K562 (cell line): ENCODE measurements around the gene AP3S2. TPM values are rescaled to one million over a fixed set of nuclear protein-coding genes. Genes with fewer than 3 reads are reported as not detected.

Source experiments
- ATAC-seq: fragments of 200-7000 bp; cut with Tn5 transposase; 3 replicates; pipeline ENCODE4 v1.9.1; 2020; ENCODE audit warnings: moderate library complexity
- BruUV-seq: library from RNA; stranded (reverse); fragments of 400-500 nt; replicated peaks from 2 replicates; lab custom pipeline; 2021; lab: Mats Ljungman, UMichigan
- CTCF ChIA-PET: fragments of 300-600 bp; formaldehyde crosslinking; extraction: SDS; loops from one replicate; lab custom pipeline; 2021; ENCODE audit warnings: low intra/inter-chr PET ratio; lab: Yijun Ruan, JAX
- POLR2A ChIA-PET: fragments of 300-600, 350-650 bp; sonication (Branson Sonifier 250); formaldehyde crosslinking; extraction: SDS; loops from one replicate; lab custom pipeline; 2021; ENCODE audit warnings: antibody characterized with exemption, inconsistent platforms; lab: Yijun Ruan, JAX
- DNase-seq, 4 experiments: peaks; one replicate each; pipeline versions ENCODE4 v3.0.0 to v3.0.0-alpha.2; 2011 to 2018; ENCODE audit warnings: low spot score in 3 of 4, mixed read lengths in 3 of 4; ENCODE audit errors: extremely low read depth in 1 of 4
- FAIRE-seq: peaks from 2 replicates; lab custom pipeline; 2011; peaks lifted over from hg19 to GRCh38; lab: Jason Lieb, UNC
- H2AFZ ChIP-seq: 2 replicates; pipeline ENCODE4 v1.6.0; 2011; ENCODE audit warnings: low read depth, low read length, control low read depth, inconsistent platforms
- H3K27ac ChIP-seq: fragments of 200-600 bp; 3 replicates; pipeline ENCODE4 v1.8.0; 2011; ENCODE audit warnings: low read depth, mild to moderate bottlenecking, control low read depth, inconsistent platforms, low read length, moderate library complexity, mixed read lengths; ENCODE audit errors: extremely low read depth
- H3K27me3 ChIP-seq, 2 experiments: fragments of 300-600 bp in 1 of 2; 2 replicates in 1 of 2; 3 replicates in 1 of 2; pipeline versions ENCODE4 v1.6.0 to v1.8.0; 2011; ENCODE audit warnings: inconsistent platforms in 2 of 2, low read length in 2 of 2, mild to moderate bottlenecking in 1 of 2, mixed read lengths in 1 of 2, moderate library complexity in 1 of 2; ENCODE audit not compliant: control insufficient read depth in 2 of 2, insufficient read depth in 2 of 2
- H3K36me3 ChIP-seq: fragments of 300-600 bp; 3 replicates; pipeline ENCODE4 v1.8.0; 2011; ENCODE audit warnings: mild to moderate bottlenecking, low read length, inconsistent platforms; ENCODE audit not compliant: control insufficient read depth, insufficient read depth
- H3K4me1 ChIP-seq, 2 experiments: fragments of 200-600 bp in 1 of 2; replicated peaks in 1 of 2; 2 replicates in 1 of 2; 3 replicates in 1 of 2; pipeline versions ENCODE4 v1.5.1 to v1.8.0; 2011; ENCODE audit warnings: inconsistent platforms in 2 of 2, low read length in 2 of 2, mild to moderate bottlenecking in 1 of 2, mixed read lengths in 1 of 2, moderate library complexity in 1 of 2; ENCODE audit not compliant: control insufficient read depth in 2 of 2, insufficient read depth in 2 of 2
- H3K4me2 ChIP-seq: 2 replicates; pipeline ENCODE4 v1.6.1; 2011; ENCODE audit warnings: low read length, control low read depth, inconsistent platforms, mixed read lengths; ENCODE audit not compliant: insufficient read depth
- H3K4me3 ChIP-seq: fragments of 200-600 bp; sonication (generic), shearing (Covaris generic); 2 replicates; pipeline ENCODE4 v1.5.1; 2016; ENCODE audit warnings: control low read depth, inconsistent platforms
- H3K79me2 ChIP-seq: fragments of 200-600 bp; 3 replicates; pipeline ENCODE4 v1.8.0; 2011; ENCODE audit warnings: low read length, inconsistent platforms; ENCODE audit not compliant: control insufficient read depth, insufficient read depth
- H3K9ac ChIP-seq, 2 experiments: 2 replicates each; pipeline versions ENCODE4 v1.6.0 to v1.6.1; 2011; ENCODE audit warnings: low read depth in 2 of 2, low read length in 2 of 2, control low read depth in 1 of 2, inconsistent platforms in 1 of 2, mild to moderate bottlenecking in 1 of 2, mixed read lengths in 1 of 2; ENCODE audit not compliant: insufficient read depth in 1 of 2
- H3K9me1 ChIP-seq: one replicate; pipeline ENCODE4 v1.6.0; 2011; ENCODE audit warnings: inconsistent platforms, mild to moderate bottlenecking, low read length, moderate library complexity; ENCODE audit not compliant: control insufficient read depth, insufficient read depth
- H3K9me3 ChIP-seq: replicated peaks from 2 replicates; pipeline ENCODE4 v1.5.1; 2011; ENCODE audit warnings: low read depth, low read length, inconsistent platforms; ENCODE audit not compliant: control insufficient read depth, insufficient read depth
- H4K20me1 ChIP-seq: replicated peaks from 2 replicates; pipeline ENCODE4 v1.6.1; 2011; ENCODE audit warnings: low read length, inconsistent platforms, mixed read lengths; ENCODE audit not compliant: control insufficient read depth, insufficient read depth
- BDP1 ChIP-seq: IDR thresholded peaks from 3 replicates; pipeline ENCODE4 v1.6.1; 2011; ENCODE audit not compliant: insufficient read length, insufficient read depth
- NFIC ChIP-seq: fragments of 450-650 bp; IDR thresholded peaks from 2 replicates; pipeline ENCODE4 v1.6.1; 2017; ENCODE audit warnings: mild to moderate bottlenecking, inconsistent platforms
- SIX5 ChIP-seq, 2 experiments: IDR thresholded peaks; 2 replicates each; pipeline ENCODE4 v1.6.1; 2011; ENCODE audit warnings: low read length in 2 of 2, borderline replicate concordance in 1 of 2, low read depth in 1 of 2, mild to moderate bottlenecking in 1 of 2, moderate library complexity in 1 of 2; ENCODE audit not compliant: insufficient read depth in 1 of 2
- ZBED1 ChIP-seq: IDR thresholded peaks from 2 replicates; pipeline ENCODE4 v1.6.1; 2014
- ZBTB17 ChIP-seq: fragments of 450-650 bp; formaldehyde crosslinking; IDR thresholded peaks from 2 replicates; pipeline ENCODE4 v1.4.0; 2020; ENCODE audit warnings: mild to moderate bottlenecking
- ZBTB26 ChIP-seq: fragments of 450-650 bp; formaldehyde crosslinking; IDR thresholded peaks from 2 replicates; pipeline ENCODE4 v1.4.0; 2022; ENCODE audit warnings: missing genetic modification characterization
- ZSCAN29 ChIP-seq: fragments of 450-650 bp; IDR thresholded peaks from 2 replicates; pipeline ENCODE4 v1.6.1; 2017
- ZSCAN32 ChIP-seq: fragments of 450-650 bp; formaldehyde crosslinking; IDR thresholded peaks from 2 replicates; pipeline ENCODE4 v1.4.0; 2020; ENCODE audit warnings: mild to moderate bottlenecking, moderate library complexity
- WGBS: fragments of 100-300 bp; shearing (Covaris generic); methylation state at CpG from one replicate; pipeline ENCODE4 v1.1.6; 2016; ENCODE audit warnings: low coverage, mixed read lengths; ENCODE audit not compliant: insufficient coverage; ENCODE audit errors: missing lambda C conversion rate; 5-methylcytosine and 5-hydroxymethylcytosine counted together
- in situ Hi-C: fragments of 300-500 bp; cut with MboI; formaldehyde crosslinking; loops from 4 replicates; pipeline ENCODE4 v1.15.0; 2018; ENCODE audit warnings: inconsistent platforms, mixed read lengths
- intact Hi-C: fragments of 100-400 bp; cut with micrococcal nuclease; formaldehyde crosslinking; loops from 2 replicates; pipeline ENCODE4 v1.14.2; 2022
- polyA plus RNA-seq, 8 experiments: library from polyadenylated mRNA; depleted of rRNA in 4 of 8; stranded (reverse) in 5 of 8; unstranded in 3 of 8; fragments of >200 nt; fragmentation: Nextera tagmentation in 2 of 8; fragmentation: Illumina TruSeq in 1 of 8; extraction: Ambion mirVana in 2 of 8; extraction: Trizol in 1 of 8; gene quantifications; 2 replicates each; pipeline versions ENCODE4 v1.2.1 to v1.2.3, GENCODE V29; 2011 to 2014; ENCODE audit warnings: inconsistent platforms in 1 of 8, missing spikeins in 1 of 8
- total RNA-seq, 7 experiments: library from RNA; depleted of rRNA in 6 of 7; stranded (reverse); fragments of >200 nt in 6 of 7; fragmentation: Illumina TruSeq in 2 of 7; extraction: Trizol in 2 of 7; gene quantifications; 2 replicates each; pipeline versions ENCODE4 v1.2.1 to v1.2.3, GENCODE V29; 2011 to 2021; ENCODE audit warnings: low replicate concordance in 1 of 7
- TF ChIP-seq, protein P1 (sequence below): fragments of 450-650 bp; formaldehyde crosslinking; IDR thresholded peaks from 2 replicates; pipeline ENCODE4 v1.4.0; 2020; ENCODE audit warnings: mild to moderate bottlenecking, moderate library complexity
- TF ChIP-seq, protein P2 (sequence below): sonication (generic); IDR thresholded peaks from 2 replicates; pipeline ENCODE4 v1.6.1; 2016

AP3S2 gene
- total and polyA plus RNA-seq, 9 of the 15 experiments (the other 6 are each of a cell fraction or from before 2014, with no cell fraction given) = 16.4 to 54.1 (median 37.4) TPM

DNA sequence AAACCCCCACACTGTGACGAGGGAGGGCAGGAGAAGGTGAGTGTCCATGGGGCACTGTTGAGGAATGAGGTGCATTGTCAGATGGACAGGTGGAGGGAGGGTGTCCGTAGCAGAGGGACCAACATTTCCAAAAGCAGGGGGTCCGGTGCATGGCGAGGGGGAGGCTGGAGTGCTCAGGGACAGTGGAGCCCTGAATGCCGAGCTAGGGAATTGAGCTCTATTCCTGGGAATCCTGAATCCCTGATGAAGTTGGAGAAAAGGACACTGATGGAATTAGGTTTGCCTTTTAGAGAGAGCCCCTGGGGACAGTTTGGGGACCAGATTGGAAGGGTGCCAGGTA, 71.2 kb downstream of the AP3S2 start:
- no peak for FAIRE-seq
- ChIA-PET POLR2A (no interaction called here), CTCF (no interaction called here)
- no peaks in the 10 kb centered on the region for H4K20me1 ChIP-seq
- H3K36me3 ChIP-seq = no peaks in the 10 kb centered on the region
- no peak overlapping the region for H3K9ac ChIP-seq
- no peaks in the 10 kb centered on the region for H3K9me1 ChIP-seq
- H3K79me2 ChIP-seq = no peaks in the 10 kb centered on the region
- WGBS = 59% methylated on average over 5 of the region's 5 CpGs
- no TSS peak for BruUV-seq
- peaks cover 4 to 9% of the 10 kb centered on the region in 2 experiments; a peak in 4 of 5 replicates for H3K4me1 ChIP-seq
- TF ChIP-seq, protein P1, sequence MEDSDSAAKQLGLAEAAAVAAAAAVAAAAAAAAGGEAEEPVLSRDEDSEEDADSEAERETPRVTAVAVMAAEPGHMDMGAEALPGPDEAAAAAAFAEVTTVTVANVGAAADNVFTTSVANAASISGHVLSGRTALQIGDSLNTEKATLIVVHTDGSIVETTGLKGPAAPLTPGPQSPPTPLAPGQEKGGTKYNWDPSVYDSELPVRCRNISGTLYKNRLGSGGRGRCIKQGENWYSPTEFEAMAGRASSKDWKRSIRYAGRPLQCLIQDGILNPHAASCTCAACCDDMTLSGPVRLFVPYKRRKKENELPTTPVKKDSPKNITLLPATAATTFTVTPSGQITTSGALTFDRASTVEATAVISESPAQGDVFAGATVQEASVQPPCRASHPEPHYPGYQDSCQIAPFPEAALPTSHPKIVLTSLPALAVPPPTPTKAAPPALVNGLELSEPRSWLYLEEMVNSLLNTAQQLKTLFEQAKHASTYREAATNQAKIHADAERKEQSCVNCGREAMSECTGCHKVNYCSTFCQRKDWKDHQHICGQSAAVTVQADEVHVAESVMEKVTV (CRISPR knock-in tag) = no peak
- TF ChIP-seq NFIC = peak; percentile 37; the same call in 1 of the 2 replicates
- no peak overlapping the region for H3K4me3 ChIP-seq
- no peaks in the 10 kb centered on the region for H3K9me3 ChIP-seq
- DNase-seq = no peak
- no peak overlapping the region for H2AFZ ChIP-seq
- intact Hi-C loops = loop anchor here (5.0 kb wide), 1 partner anchor 60 kb away; no protein-coding TSS in a partner anchor
- H3K27ac ChIP-seq = no peak overlapping the region
- in situ Hi-C loops = no loop called here
- no peaks in the 10 kb centered on the region for H3K27me3 ChIP-seq
- H3K4me2 ChIP-seq = no peak overlapping the region
- no peak for ATAC-seq

DNA sequence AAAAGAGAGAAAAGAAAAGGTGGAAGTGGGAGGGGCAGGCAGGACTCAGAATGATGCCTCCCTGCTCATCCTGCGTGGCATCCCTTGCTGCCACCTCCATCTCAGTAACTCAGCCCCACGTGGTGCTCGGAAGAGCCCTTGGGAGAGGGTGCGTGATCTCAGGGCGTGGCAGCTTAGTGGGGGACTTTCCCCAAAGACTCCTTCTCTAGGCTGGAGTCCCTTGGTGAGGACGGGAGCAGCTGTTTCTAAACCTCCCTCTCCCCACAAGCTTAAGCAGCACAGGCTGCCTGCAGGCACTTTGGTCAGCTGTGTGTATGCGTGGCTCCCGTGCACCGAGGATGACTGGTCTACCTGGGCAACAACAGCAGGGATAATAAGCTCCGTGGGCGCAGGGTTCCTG, 71.8 kb downstream of the AP3S2 start:
- no TSS peak for BruUV-seq
- TF ChIP-seq ZBTB17 (CRISPR knock-in tag) (no peak), ZSCAN32 (no peak), ZBTB26 (CRISPR knock-in tag) (no peak), ZBED1 (no peak), ZSCAN29 (no peak), SIX5 (IDR thresholded peaks at IDR 0.05; ENCODE audit: borderline replicate concordance in 1 of 2, insufficient read depth in 1 of 2, low read depth in 1 of 2, low read length in 2 of 2) (no peak), BDP1 (no peak)
- TF ChIP-seq, protein P2, sequence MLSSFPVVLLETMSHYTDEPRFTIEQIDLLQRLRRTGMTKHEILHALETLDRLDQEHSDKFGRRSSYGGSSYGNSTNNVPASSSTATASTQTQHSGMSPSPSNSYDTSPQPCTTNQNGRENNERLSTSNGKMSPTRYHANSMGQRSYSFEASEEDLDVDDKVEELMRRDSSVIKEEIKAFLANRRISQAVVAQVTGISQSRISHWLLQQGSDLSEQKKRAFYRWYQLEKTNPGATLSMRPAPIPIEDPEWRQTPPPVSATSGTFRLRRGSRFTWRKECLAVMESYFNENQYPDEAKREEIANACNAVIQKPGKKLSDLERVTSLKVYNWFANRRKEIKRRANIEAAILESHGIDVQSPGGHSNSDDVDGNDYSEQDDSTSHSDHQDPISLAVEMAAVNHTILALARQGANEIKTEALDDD = no peak
- H3K4me3 ChIP-seq = no peak overlapping the region
- ChIA-PET CTCF (no interaction called here), POLR2A (no interaction called here)
- ATAC-seq = no peak; the same call in 2 of the 3 replicates
- intact Hi-C loops = loop anchor here (5.0 kb wide), 1 partner anchor 60 kb away; no protein-coding TSS in a partner anchor
- H3K36me3 ChIP-seq = no peaks in the 10 kb centered on the region
- no peak for FAIRE-seq
- H4K20me1 ChIP-seq = no peaks in the 10 kb centered on the region
- H3K9ac ChIP-seq = no peak overlapping the region
- H3K27me3 ChIP-seq = no peaks in the 10 kb centered on the region
- in situ Hi-C loops = no loop called here
- H2AFZ ChIP-seq = peak overlapping the region; percentile 34; the same call in 1 of the 2 replicates
- H3K27ac ChIP-seq = no peak overlapping the region
- H3K4me1 ChIP-seq = peaks cover 3 to 9% of the 10 kb centered on the region in 2 experiments; a peak in 3 of 5 replicates
- no peak for DNase-seq
- 34% methylated on average over 11 of the region's 11 CpGs for WGBS
- no peak overlapping the region for H3K4me2 ChIP-seq
- no peaks in the 10 kb centered on the region for H3K9me1 ChIP-seq
- H3K9me3 ChIP-seq = no peaks in the 10 kb centered on the region
- no peaks in the 10 kb centered on the region for H3K79me2 ChIP-seq
